GM12891 (cell line): ENCODE results near the gene UQCRHL.

Experiments
- POLR2A ChIP-seq: IDR thresholded peaks from 2 replicates; pipeline ENCODE4 v1.6.1; 2011; ENCODE audit warnings: low read depth, low read length, control low read depth
- POLR2AphosphoS5 ChIP-seq: IDR thresholded peaks from 2 replicates; pipeline ENCODE4 v1.6.1; 2011; ENCODE audit warnings: low read depth, low read length, control low read depth

GRCh38 chr1:15816674-15817073, 9.2 kb upstream of the UQCRHL start:
- TF ChIP-seq POLR2A (no peak), POLR2AphosphoS5 (no peak)
